ENCODE data around the gene KRTAP5-2.

DNA sequence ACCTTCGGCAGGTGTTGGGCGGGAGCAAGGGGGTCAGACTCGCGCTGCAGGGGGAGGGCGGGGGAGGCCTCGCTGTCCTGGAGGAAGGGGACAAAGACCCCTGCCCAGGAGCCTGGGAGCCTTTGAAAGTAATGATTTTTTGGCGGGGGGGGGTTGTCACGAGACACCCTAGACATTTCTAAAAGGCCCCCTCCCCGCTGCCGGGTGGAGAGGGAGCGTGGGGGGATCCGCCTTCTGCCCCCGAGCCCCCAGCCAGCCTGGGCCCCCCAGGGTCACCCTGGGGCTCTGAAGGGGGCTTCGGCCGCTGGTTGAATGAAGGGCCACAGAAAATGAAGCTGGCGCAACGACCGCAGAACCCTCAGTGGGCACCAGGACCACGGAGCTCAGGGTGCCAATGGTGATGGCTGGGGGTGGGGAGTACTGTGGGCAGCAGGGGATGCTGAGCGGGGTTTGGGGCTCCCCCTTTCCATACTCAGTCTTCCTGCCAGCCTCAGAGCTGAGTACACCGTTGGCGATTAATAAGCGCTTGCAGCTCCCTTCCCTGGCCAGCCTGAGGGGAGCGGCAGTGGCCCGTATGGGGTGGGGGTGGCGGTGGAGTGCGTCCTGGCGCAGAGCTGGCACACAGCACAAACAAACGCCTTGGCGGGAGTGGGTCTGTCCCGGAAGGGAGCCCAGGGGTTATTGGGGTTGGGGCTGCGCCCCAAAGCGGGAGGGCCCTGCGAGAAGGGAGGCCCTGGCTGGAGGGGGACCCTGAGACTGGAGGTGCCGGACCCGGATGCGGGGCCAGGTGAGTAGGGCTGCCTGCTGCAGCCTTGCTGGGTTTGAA is 24.8 kb downstream of the KRTAP5-2 start:
- TF ChIP-seq, protein P1, sequence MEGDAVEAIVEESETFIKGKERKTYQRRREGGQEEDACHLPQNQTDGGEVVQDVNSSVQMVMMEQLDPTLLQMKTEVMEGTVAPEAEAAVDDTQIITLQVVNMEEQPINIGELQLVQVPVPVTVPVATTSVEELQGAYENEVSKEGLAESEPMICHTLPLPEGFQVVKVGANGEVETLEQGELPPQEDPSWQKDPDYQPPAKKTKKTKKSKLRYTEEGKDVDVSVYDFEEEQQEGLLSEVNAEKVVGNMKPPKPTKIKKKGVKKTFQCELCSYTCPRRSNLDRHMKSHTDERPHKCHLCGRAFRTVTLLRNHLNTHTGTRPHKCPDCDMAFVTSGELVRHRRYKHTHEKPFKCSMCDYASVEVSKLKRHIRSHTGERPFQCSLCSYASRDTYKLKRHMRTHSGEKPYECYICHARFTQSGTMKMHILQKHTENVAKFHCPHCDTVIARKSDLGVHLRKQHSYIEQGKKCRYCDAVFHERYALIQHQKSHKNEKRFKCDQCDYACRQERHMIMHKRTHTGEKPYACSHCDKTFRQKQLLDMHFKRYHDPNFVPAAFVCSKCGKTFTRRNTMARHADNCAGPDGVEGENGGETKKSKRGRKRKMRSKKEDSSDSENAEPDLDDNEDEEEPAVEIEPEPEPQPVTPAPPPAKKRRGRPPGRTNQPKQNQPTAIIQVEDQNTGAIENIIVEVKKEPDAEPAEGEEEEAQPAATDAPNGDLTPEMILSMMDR (IDR thresholded peaks at IDR 0.05), result no peak
- no peak for TF ChIP-seq POLR2A (IDR thresholded peaks at IDR 0.05)

Measured in lower leg skin (tissue), 3 donors.